Thoracic aorta (tissue), 2 donors: ENCODE data around the gene ARHGAP25. TPM values are rescaled to one million over a fixed set of nuclear protein-coding genes. Genes with fewer than 3 reads are reported as not detected.

Experiments used
- ATAC-seq: fragments of 150-250 bp; one replicate; pipeline ENCODE4 v1.8.0; 2017; ENCODE audit warnings: low read depth; ENCODE audit not compliant: insufficient number of reproducible peaks, low FRiP score
- DNase-seq: peaks from one replicate; pipeline ENCODE4 v3.0.0-alpha.2; 2020; ENCODE audit warnings: low spot score
- H3K27ac ChIP-seq, 2 donors: fragments of 200-600 bp; sonication (generic); 1 replicate in 1 of 2; 2 replicates in 1 of 2; pipeline ENCODE4 v1.5.1; 2016; ENCODE audit warnings: mild to moderate bottlenecking in 2 of 2, moderate library complexity in 2 of 2
- H3K27me3 ChIP-seq: fragments of 200-600 bp; sonication (generic); replicated peaks from 2 replicates; pipeline ENCODE4 v1.6.0; 2016; ENCODE audit warnings: mild to moderate bottlenecking; ENCODE audit not compliant: insufficient read depth
- H3K36me3 ChIP-seq: fragments of 200-600 bp; sonication (generic); one replicate; pipeline ENCODE4 v1.5.1; 2016
- H3K4me1 ChIP-seq, 2 donors: fragments of 200-600 bp; sonication (generic); 1 replicate in 1 of 2; 2 replicates in 1 of 2; pipeline versions ENCODE4 v1.5.1 to v1.6.0; 2016; ENCODE audit warnings: low read depth in 2 of 2, mild to moderate bottlenecking in 1 of 2; ENCODE audit not compliant: control insufficient read depth in 1 of 2
- H3K4me3 ChIP-seq: fragments of 200-600 bp; sonication (generic); 2 replicates; pipeline ENCODE4 v1.5.1; 2016; ENCODE audit warnings: mild to moderate bottlenecking
- H3K9me3 ChIP-seq: fragments of 200-600 bp; sonication (generic); 2 replicates; pipeline ENCODE4 v1.5.1; 2016
- CTCF ChIP-seq: fragments of 200-600 bp; sonication (generic); IDR thresholded peaks from one replicate; pipeline ENCODE4 v1.5.1; 2019; ENCODE audit warnings: antibody characterized with exemption
- total RNA-seq, 2 donors: library from RNA; depleted of rRNA; stranded (reverse); fragments of >200 nt; gene quantifications; one replicate each; pipeline versions ENCODE4 v1.1.0 to v1.2.3, GENCODE V29; 2016

The ARHGAP25 gene
- total RNA-seq, 2 donors from 2014 or later = 10.8 to 14.5 TPM

- Histone ChIP-seq H3K27ac (no peak overlapping the region), H3K9me3 (peaks cover 6% of the 10 kb centered on the region), H3K4me1 (no peaks in the 10 kb centered on the region), H3K27me3 (no peaks in the 10 kb centered on the region), H3K4me3 (no peak overlapping the region), H3K36me3 (no peaks in the 10 kb centered on the region)
- no peak for TF ChIP-seq CTCF
- no peak for ATAC-seq
- DNase-seq = no peak
Observed at GRCh38 chr2:68692511-68692910, 42.1 kb upstream of the ARHGAP25 start.

GRCh38 chr2:68693951-68694350 lies 40.7 kb upstream of the ARHGAP25 start:
- Histone ChIP-seq H3K4me1 (no peaks in the 10 kb centered on the region), H3K4me3 (no peak overlapping the region), H3K9me3 (peaks cover 6% of the 10 kb centered on the region), H3K27me3 (no peaks in the 10 kb centered on the region), H3K36me3 (no peaks in the 10 kb centered on the region), H3K27ac (no peak overlapping the region)
- ATAC-seq = no peak
- no peak for TF ChIP-seq CTCF
- no peak for DNase-seq

- peaks cover 6% of the 10 kb centered on the region for H3K9me3 ChIP-seq
- H3K27ac ChIP-seq = no peak overlapping the region
- no peak for ATAC-seq
- H3K27me3 ChIP-seq = no peaks in the 10 kb centered on the region
- DNase-seq = no peak
- H3K4me1 ChIP-seq = no peaks in the 10 kb centered on the region
- TF ChIP-seq CTCF = no peak
- no peaks in the 10 kb centered on the region for H3K36me3 ChIP-seq
- H3K4me3 ChIP-seq = no peak overlapping the region
Observed at GRCh38 chr2:68695971-68696370, 38.6 kb upstream of the ARHGAP25 start.

DNA sequence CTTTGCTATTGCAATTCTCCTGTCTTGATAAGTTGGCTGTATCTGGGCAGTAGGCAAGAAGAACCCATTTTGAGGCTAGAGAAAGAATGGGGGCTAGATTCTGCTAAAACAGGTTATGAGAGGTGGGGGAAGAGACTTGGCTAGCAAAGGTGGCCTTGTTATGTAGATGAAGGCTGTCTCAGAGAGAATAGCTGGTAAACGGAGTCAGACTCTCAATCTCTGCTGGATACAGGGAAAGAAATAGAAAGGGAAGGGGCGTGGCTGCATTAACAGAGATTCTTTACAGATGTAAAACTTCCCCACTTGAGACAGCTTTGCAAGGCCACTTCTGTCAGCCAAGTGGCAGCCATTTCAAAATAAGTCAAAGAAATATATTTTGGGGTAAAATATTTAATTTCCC lies 38.1 kb upstream of the ARHGAP25 start:
- TF ChIP-seq CTCF = no peak
- no peak for ATAC-seq
- no peak for DNase-seq

GRCh38 chr2:68698567-68699377 lies 35.8 kb upstream of the ARHGAP25 start:
- Histone ChIP-seq H3K4me3 (no peak overlapping the region), H3K9me3 (peaks cover 6% of the 10 kb centered on the region), H3K36me3 (no peaks in the 10 kb centered on the region), H3K27me3 (no peaks in the 10 kb centered on the region), H3K27ac (no peak overlapping the region), H3K4me1 (no peaks in the 10 kb centered on the region)
- TF ChIP-seq CTCF = no peak
- DNase-seq = no peak
- ATAC-seq = no peak

More for the DNA sequence above, 38.1 kb upstream of the ARHGAP25 start:
- no peak overlapping the region for H3K4me3 ChIP-seq
- H3K4me1 ChIP-seq = no peaks in the 10 kb centered on the region
- H3K36me3 ChIP-seq = no peaks in the 10 kb centered on the region
- H3K27me3 ChIP-seq = no peaks in the 10 kb centered on the region
- peaks cover 6% of the 10 kb centered on the region for H3K9me3 ChIP-seq
- H3K27ac ChIP-seq = no peak overlapping the region
